ENCODE data around the gene NDUFS2.

DNA sequence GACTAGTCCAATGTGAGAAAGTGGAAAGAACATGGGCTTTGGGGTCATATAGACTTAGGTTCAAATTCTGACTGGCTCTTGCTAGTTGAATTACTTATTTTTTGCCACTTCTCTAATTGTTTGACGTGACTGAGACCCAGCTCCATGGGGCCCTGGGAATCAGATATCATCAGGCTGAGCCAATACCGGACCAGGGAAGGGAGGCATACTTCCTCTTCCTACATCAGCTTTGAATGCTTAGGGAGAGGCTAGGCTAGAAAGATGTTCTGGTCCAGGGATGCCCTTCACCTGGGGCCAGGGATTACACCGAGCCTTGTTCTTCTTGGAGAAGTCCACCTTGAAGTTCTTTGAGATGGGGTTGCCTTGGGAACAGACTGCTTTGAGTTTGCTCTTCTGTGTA, 39.5 kb downstream of the NDUFS2 start:
- TF ChIP-seq, protein P1, sequence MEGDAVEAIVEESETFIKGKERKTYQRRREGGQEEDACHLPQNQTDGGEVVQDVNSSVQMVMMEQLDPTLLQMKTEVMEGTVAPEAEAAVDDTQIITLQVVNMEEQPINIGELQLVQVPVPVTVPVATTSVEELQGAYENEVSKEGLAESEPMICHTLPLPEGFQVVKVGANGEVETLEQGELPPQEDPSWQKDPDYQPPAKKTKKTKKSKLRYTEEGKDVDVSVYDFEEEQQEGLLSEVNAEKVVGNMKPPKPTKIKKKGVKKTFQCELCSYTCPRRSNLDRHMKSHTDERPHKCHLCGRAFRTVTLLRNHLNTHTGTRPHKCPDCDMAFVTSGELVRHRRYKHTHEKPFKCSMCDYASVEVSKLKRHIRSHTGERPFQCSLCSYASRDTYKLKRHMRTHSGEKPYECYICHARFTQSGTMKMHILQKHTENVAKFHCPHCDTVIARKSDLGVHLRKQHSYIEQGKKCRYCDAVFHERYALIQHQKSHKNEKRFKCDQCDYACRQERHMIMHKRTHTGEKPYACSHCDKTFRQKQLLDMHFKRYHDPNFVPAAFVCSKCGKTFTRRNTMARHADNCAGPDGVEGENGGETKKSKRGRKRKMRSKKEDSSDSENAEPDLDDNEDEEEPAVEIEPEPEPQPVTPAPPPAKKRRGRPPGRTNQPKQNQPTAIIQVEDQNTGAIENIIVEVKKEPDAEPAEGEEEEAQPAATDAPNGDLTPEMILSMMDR (IDR thresholded peaks at IDR 0.05): no peak
- TF ChIP-seq POLR2A (IDR thresholded peaks at IDR 0.05): no peak
- no peak for TF ChIP-seq EP300 (IDR thresholded peaks at IDR 0.05)

Data from tibial nerve (tissue), 4 donors.